Neural progenitor cell (in vitro differentiated cells): ENCODE data around the gene TGM5.

Source experiments
- CTCF ChIP-seq: fragments of 200-600 bp; sonication (generic); IDR thresholded peaks from 2 replicates; pipeline ENCODE4 v1.5.1; 2017; ENCODE audit warnings: antibody characterized with exemption, mild to moderate bottlenecking
- EZH2 ChIP-seq: fragments of 200-600 bp; sonication (generic); IDR thresholded peaks from 2 replicates; pipeline ENCODE4 v1.6.1; 2017; ENCODE audit warnings: antibody characterized with exemption, mild to moderate bottlenecking, moderate library complexity
- EZH2phosphoT487 ChIP-seq: fragments of 200-600 bp; sonication (generic); IDR thresholded peaks from 2 replicates; pipeline ENCODE4 v1.6.1; 2017; ENCODE audit warnings: antibody characterized with exemption

GRCh38 chr15:43221422-43221821 is 45.3 kb downstream of the TGM5 start:
- TF ChIP-seq EZH2 (no peak), CTCF (no peak), EZH2phosphoT487 (no peak)
